ENCODE measurements around the gene SBF2. TPM values are rescaled to one million over a fixed set of nuclear protein-coding genes. Genes with fewer than 3 reads are reported as not detected.

The SBF2 gene
- total RNA-seq, 1 donor from 2014 or later, result 38.5 TPM

GRCh38 chr11:9759519-9760192, 534.4 kb downstream of the SBF2 start:
- Histone ChIP-seq H3K27me3 (no peaks in the 10 kb centered on the region), H3K4me3 (no peak overlapping the region), H3K4me1 (peaks cover 34% of the 10 kb centered on the region), H3K36me3 (no peaks in the 10 kb centered on the region), H3K9me3 (no peaks in the 10 kb centered on the region), H3K27ac (peak overlapping the region; percentile 87)
- DNase-seq, result peak; percentile 80
- TF ChIP-seq, protein P1, sequence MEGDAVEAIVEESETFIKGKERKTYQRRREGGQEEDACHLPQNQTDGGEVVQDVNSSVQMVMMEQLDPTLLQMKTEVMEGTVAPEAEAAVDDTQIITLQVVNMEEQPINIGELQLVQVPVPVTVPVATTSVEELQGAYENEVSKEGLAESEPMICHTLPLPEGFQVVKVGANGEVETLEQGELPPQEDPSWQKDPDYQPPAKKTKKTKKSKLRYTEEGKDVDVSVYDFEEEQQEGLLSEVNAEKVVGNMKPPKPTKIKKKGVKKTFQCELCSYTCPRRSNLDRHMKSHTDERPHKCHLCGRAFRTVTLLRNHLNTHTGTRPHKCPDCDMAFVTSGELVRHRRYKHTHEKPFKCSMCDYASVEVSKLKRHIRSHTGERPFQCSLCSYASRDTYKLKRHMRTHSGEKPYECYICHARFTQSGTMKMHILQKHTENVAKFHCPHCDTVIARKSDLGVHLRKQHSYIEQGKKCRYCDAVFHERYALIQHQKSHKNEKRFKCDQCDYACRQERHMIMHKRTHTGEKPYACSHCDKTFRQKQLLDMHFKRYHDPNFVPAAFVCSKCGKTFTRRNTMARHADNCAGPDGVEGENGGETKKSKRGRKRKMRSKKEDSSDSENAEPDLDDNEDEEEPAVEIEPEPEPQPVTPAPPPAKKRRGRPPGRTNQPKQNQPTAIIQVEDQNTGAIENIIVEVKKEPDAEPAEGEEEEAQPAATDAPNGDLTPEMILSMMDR (IDR thresholded peaks at IDR 0.05), result no peak
- peak; percentile 51 for ATAC-seq
- intact Hi-C loops (cut with DNase I), result loop anchor here (5.0 kb wide), 1 partner anchor 548 kb away; the partner anchor contains the start of gene ADM

DNA sequence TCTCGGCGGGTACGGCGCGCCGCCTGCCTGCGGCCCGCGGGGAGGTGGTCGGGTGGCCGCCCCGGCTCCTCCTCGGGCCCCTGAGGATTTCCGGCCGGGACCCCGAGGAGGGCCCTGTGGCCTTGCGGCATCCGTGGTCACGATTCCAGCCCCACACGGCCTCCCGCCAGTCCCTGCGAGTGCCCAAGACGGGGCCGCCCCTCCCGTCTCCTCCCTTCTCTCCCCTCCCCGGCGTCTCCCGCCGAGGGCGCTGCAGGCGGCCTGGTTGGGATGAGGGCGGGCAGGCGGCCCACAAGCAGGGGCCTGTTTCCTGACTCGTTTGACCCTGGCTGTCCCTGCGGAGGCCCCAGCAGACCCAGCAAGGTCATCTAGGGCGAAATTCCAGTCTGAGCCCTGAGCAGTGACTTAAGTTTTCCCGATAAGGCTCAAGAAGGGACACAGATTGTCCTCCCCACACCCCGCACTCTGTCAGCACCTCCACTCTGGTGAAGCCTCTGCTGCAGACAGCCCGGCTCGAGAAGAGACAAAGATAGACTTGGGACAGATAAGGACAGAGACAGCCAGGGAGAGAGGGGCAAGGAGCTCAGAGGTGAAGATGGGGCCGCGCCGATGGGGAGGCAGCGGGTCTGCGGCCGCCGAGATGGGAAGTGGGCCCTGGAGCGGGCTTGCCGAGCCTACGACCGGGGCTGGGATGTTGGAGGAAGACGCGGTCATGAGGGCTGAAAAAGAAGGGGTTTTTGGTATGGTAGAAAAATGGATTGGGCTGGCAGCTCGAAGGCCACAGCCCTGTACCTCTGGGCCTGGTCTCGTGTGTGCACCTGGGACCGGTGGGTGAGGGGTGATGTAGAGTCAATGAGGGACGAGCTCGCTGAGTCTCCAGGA, 535.1 kb downstream of the SBF2 start:
- H3K9me3 ChIP-seq, result no peaks in the 10 kb centered on the region
- intact Hi-C loops (cut with DNase I), result loop anchor here (5.0 kb wide), 1 partner anchor 548 kb away; the partner anchor contains the start of gene ADM

GRCh38 chr11:9757809-9758636, 536.0 kb downstream of the SBF2 start:
- TF ChIP-seq, protein P1 (IDR thresholded peaks at IDR 0.05), result peak; percentile 74
- Histone ChIP-seq H3K9me3 (no peaks in the 10 kb centered on the region), H3K36me3 (no peaks in the 10 kb centered on the region), H3K27ac (peak overlapping the region; percentile 87), H3K27me3 (no peaks in the 10 kb centered on the region), H3K4me3 (peak overlapping the region; percentile 91), H3K4me1 (peaks cover 33% of the 10 kb centered on the region)
- ATAC-seq (peak; percentile 95), DNase-seq (peak; percentile 96)
- intact Hi-C loops (cut with DNase I), result loop anchor here (5.0 kb wide), 1 partner anchor 549 kb away; the partner anchor contains the start of gene ADM

More for the DNA sequence above, 535.1 kb downstream of the SBF2 start:
- peak; percentile 87 for DNase-seq
- H3K4me1 ChIP-seq, result peaks cover 33% of the 10 kb centered on the region
- ATAC-seq, result peak; percentile 78
- peak overlapping the region; percentile 91 for H3K4me3 ChIP-seq
- H3K27ac ChIP-seq, result peak overlapping the region; percentile 87
- no peaks in the 10 kb centered on the region for H3K36me3 ChIP-seq
- H3K27me3 ChIP-seq, result no peaks in the 10 kb centered on the region
- TF ChIP-seq, protein P1 (IDR thresholded peaks at IDR 0.05), result no peak

- no peak for ATAC-seq
- Histone ChIP-seq H3K4me3 (no peak overlapping the region), H3K27ac (no peak overlapping the region), H3K36me3 (no peaks in the 10 kb centered on the region), H3K27me3 (no peaks in the 10 kb centered on the region), H3K4me1 (peaks cover 33% of the 10 kb centered on the region), H3K9me3 (no peaks in the 10 kb centered on the region)
- intact Hi-C loops (cut with DNase I), result loop anchor here (5.0 kb wide), 1 partner anchor 550 kb away; the partner anchor contains the start of gene ADM
- DNase-seq, result no peak
- TF ChIP-seq, protein P1 (IDR thresholded peaks at IDR 0.05), result no peak
Observed at GRCh38 chr11:9756878-9757277, 537.1 kb downstream of the SBF2 start.

- H3K27ac ChIP-seq, result no peak overlapping the region
- DNase-seq (no peak), ATAC-seq (no peak)
- no peak overlapping the region for H3K4me3 ChIP-seq
- H3K27me3 ChIP-seq, result no peaks in the 10 kb centered on the region
- TF ChIP-seq, protein P1 (IDR thresholded peaks at IDR 0.05), result no peak
- peaks cover 33% of the 10 kb centered on the region for H3K4me1 ChIP-seq
- peaks cover under 1% of the 10 kb centered on the region for H3K36me3 ChIP-seq
- intact Hi-C loops (cut with DNase I), result loop anchor here (5.0 kb wide), 1 partner anchor 551 kb away; the partner anchor contains the start of gene ADM
- no peaks in the 10 kb centered on the region for H3K9me3 ChIP-seq
Observed at GRCh38 chr11:9756461-9756860, 537.6 kb downstream of the SBF2 start.

All from upper lobe of right lung (tissue), 1 donor.